Stimulated activated effector memory CD8-positive, alpha-beta T cell treated with anti-CD3 and anti-CD28 coated beads, Interleukin-12 subunit alpha, Interleukin-12 subunit beta, amount 100 ng/mL, for 72 hours (primary cell): ENCODE data around the gene GRM3.

Experiments
- ATAC-seq: fragments of 150-1000 bp; cut with Tn5 transposase; 2 replicates; pipeline ENCODE4 v1.10.0; 2021
- DNase-seq, 2 donors: peaks; one replicate each; pipeline ENCODE4 v3.0.0; 2021 to 2022; ENCODE audit warnings: low spot score in 2 of 2
- H3K27ac Mint-ChIP-seq: one replicate; pipeline ENCODE4 v1.8.0; 2022; ENCODE audit warnings: mild to moderate bottlenecking, mixed read lengths
- H3K36me3 Mint-ChIP-seq: one replicate; pipeline ENCODE4 v1.8.0; 2022; ENCODE audit warnings: mild to moderate bottlenecking, mixed read lengths
- H3K4me1 Mint-ChIP-seq: one replicate; pipeline ENCODE4 v1.8.0; 2022; ENCODE audit warnings: mixed read lengths
- H3K4me3 Mint-ChIP-seq: one replicate; pipeline ENCODE4 v1.8.0; 2022; ENCODE audit warnings: mild to moderate bottlenecking, mixed read lengths
- H3K9me3 Mint-ChIP-seq: one replicate; pipeline ENCODE4 v1.8.0; 2022; ENCODE audit warnings: mixed read lengths

The GRM3 gene

GRCh38 chr7:86884152-86884551 is 240.4 kb downstream of the GRM3 start:
- no peak for DNase-seq
- no peaks in the 10 kb centered on the region for H3K36me3 Mint-ChIP-seq
- H3K4me1 Mint-ChIP-seq, result no peaks in the 10 kb centered on the region
- no peak overlapping the region for H3K27ac Mint-ChIP-seq
- no peak overlapping the region for H3K4me3 Mint-ChIP-seq
- ATAC-seq, result no peak
- no peaks in the 10 kb centered on the region for H3K9me3 Mint-ChIP-seq

GRCh38 chr7:86889501-86889900 is 245.8 kb downstream of the GRM3 start:
- no peak for ATAC-seq
- no peak for DNase-seq
- Mint-ChIP-seq H3K36me3 (no peaks in the 10 kb centered on the region), H3K4me1 (no peaks in the 10 kb centered on the region), H3K27ac (no peak overlapping the region), H3K4me3 (no peak overlapping the region), H3K9me3 (no peaks in the 10 kb centered on the region)

- no peak for DNase-seq
- Mint-ChIP-seq H3K4me3 (no peak overlapping the region), H3K4me1 (no peaks in the 10 kb centered on the region), H3K27ac (no peak overlapping the region), H3K36me3 (peaks cover 7% of the 10 kb centered on the region), H3K9me3 (no peaks in the 10 kb centered on the region)
- no peak for ATAC-seq
Observed at GRCh38 chr7:86898171-86898570, 254.5 kb downstream of the GRM3 start.

GRCh38 chr7:86900886-86901285 is 257.2 kb downstream of the GRM3 start:
- no peak for ATAC-seq
- Mint-ChIP-seq H3K4me3 (no peak overlapping the region), H3K9me3 (no peaks in the 10 kb centered on the region), H3K36me3 (peaks cover 7% of the 10 kb centered on the region), H3K27ac (no peak overlapping the region), H3K4me1 (no peaks in the 10 kb centered on the region)
- DNase-seq, result no peak

GRCh38 chr7:86904949-86905834 is 261.5 kb downstream of the GRM3 start:
- H3K9me3 Mint-ChIP-seq, result no peaks in the 10 kb centered on the region
- DNase-seq, result no peak
- no peaks in the 10 kb centered on the region for H3K4me1 Mint-ChIP-seq
- H3K4me3 Mint-ChIP-seq, result no peak overlapping the region
- no peak for ATAC-seq
- H3K27ac Mint-ChIP-seq, result no peak overlapping the region
- H3K36me3 Mint-ChIP-seq, result peaks cover 8% of the 10 kb centered on the region

- no peak for DNase-seq
- ATAC-seq, result no peak
- H3K9me3 Mint-ChIP-seq, result no peaks in the 10 kb centered on the region
- no peak overlapping the region for H3K27ac Mint-ChIP-seq
- peaks cover 8% of the 10 kb centered on the region for H3K36me3 Mint-ChIP-seq
- H3K4me3 Mint-ChIP-seq, result no peak overlapping the region
- no peaks in the 10 kb centered on the region for H3K4me1 Mint-ChIP-seq
Observed at GRCh38 chr7:86908948-86909347, 265.2 kb downstream of the GRM3 start.

- no peak overlapping the region for H3K27ac Mint-ChIP-seq
- DNase-seq, result no peak
- no peak overlapping the region for H3K4me3 Mint-ChIP-seq
- ATAC-seq, result no peak
- no peaks in the 10 kb centered on the region for H3K9me3 Mint-ChIP-seq
- no peaks in the 10 kb centered on the region for H3K4me1 Mint-ChIP-seq
- H3K36me3 Mint-ChIP-seq, result peaks cover 8% of the 10 kb centered on the region
Observed at GRCh38 chr7:86911659-86912058, 267.9 kb downstream of the GRM3 start.

- Mint-ChIP-seq H3K4me1 (no peaks in the 10 kb centered on the region), H3K4me3 (no peak overlapping the region), H3K36me3 (peaks cover 9% of the 10 kb centered on the region), H3K9me3 (no peaks in the 10 kb centered on the region), H3K27ac (no peak overlapping the region)
- ATAC-seq (no peak), DNase-seq (no peak)
Observed at GRCh38 chr7:86913709-86914108, 270.0 kb downstream of the GRM3 start.
